Ectodermal cell (in vitro differentiated cells): Measurements from ENCODE around the gene MDK.

ENCODE experiments used
- H3K27ac ChIP-seq: 2 replicates; pipeline ENCODE4 v1.7.0; 2013; ENCODE audit warnings: mild to moderate bottlenecking, low read depth, low read length; ENCODE audit not compliant: insufficient read depth, poor library complexity, severe bottlenecking
- H3K27me3 ChIP-seq: 2 replicates; pipeline ENCODE4 v1.7.0; 2013; ENCODE audit warnings: mild to moderate bottlenecking, low read length; ENCODE audit not compliant: insufficient read depth, control insufficient read depth, poor library complexity, severe bottlenecking
- H3K36me3 ChIP-seq: one replicate; pipeline ENCODE4 v1.7.0; 2013; ENCODE audit warnings: low read length; ENCODE audit not compliant: control insufficient read depth, insufficient read depth
- H3K4me1 ChIP-seq: one replicate; pipeline ENCODE4 v1.7.0; 2013; ENCODE audit warnings: low read length; ENCODE audit not compliant: control insufficient read depth, insufficient read depth
- H3K4me3 ChIP-seq: 2 replicates; pipeline ENCODE4 v1.7.0; 2013; ENCODE audit warnings: low read depth, low read length, control low read depth; ENCODE audit not compliant: insufficient read depth
- H3K9me3 ChIP-seq: 2 replicates; pipeline ENCODE4 v1.7.0; 2013; ENCODE audit warnings: mild to moderate bottlenecking, low read length, moderate library complexity; ENCODE audit not compliant: control insufficient read depth
- WGBS, 2 experiments: methylation state at CpG; one replicate each; pipeline ENCODE4 v1.1.7; 2013; ENCODE audit warnings: missing lambda C conversion rate in 2 of 2; 5-methylcytosine and 5-hydroxymethylcytosine counted together

MDK gene

DNA sequence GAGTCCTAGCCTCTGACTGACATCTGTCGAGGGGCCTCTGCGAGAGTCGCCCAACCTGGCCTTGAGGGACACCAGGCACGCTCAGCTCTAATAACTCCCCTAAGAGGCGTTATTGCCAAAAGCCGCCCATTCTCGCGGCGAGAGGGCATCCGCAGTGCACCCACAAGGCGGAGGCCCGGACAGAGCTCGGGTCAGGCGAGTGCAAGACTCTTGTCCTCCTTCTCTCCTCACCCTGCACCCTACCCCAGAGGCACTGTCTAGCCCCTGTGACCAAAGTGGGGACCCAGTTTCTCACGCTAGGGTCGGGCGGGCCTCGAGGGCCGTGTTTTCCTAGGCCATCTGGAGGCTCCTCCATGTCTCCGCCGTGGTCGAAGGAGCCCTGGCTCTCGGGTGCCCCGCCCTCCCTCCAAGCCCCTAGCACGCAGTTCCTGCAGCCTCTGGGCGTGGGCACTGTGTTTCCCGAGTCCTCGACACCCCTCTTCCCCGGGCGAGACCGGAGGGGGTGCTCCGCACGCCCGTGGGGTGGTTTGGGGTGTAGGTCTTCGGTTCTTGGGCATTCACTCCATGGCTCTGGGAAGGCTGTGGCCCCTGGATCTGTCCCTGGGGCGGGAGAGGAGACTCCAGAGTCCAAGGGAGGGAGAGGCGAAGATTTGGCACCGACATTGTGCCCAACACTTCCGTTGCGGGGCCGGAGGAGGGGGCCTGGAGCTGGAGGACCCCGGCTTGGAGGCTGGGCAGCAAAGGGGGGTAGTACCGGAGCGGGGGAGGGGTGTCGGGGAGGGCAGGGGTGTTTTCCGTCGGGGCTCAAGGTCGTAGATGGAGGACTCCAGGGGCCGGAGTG lies 9.1 kb downstream of the MDK start:
- WGBS, 2 experiments, result 11 to 12% methylated on average over 49 of the region's 49 CpGs
- H3K4me3 ChIP-seq, result peak overlapping the region; percentile 31
- peaks cover 74% of the 10 kb centered on the region for H3K27me3 ChIP-seq
- H3K27ac ChIP-seq, result no peak overlapping the region
- peaks cover 37% of the 10 kb centered on the region for H3K4me1 ChIP-seq
- H3K36me3 ChIP-seq, result no peaks in the 10 kb centered on the region
- no peaks in the 10 kb centered on the region for H3K9me3 ChIP-seq

DNA sequence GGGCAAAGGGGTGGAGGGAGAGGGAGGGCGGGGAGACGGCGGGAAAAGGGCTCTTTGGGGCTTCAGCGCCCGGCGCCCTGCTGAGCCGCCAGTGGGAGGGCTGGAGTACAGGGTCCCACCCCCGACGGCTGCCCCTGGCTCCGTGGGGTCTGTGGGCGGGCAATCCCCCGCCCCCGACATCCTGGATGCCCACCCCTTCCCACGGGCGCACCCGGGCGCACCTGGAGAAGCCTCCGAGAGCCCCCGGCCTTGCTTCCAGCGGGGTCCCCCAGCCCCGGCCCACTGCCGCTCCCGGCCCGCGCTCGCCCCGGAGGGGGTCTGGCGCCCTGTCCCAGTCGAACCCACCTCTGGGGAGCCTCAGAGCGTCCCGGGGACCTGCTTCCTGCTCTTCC lies 9.7 kb downstream of the MDK start:
- Histone ChIP-seq H3K27me3 (peaks cover 74% of the 10 kb centered on the region), H3K4me1 (peaks cover 37% of the 10 kb centered on the region), H3K4me3 (peak overlapping the region; percentile 54), H3K27ac (no peak overlapping the region), H3K9me3 (no peaks in the 10 kb centered on the region), H3K36me3 (peaks cover 6% of the 10 kb centered on the region)
- WGBS, 2 experiments, result 6 to 7% methylated on average over 31 of the region's 31 CpGs

DNA sequence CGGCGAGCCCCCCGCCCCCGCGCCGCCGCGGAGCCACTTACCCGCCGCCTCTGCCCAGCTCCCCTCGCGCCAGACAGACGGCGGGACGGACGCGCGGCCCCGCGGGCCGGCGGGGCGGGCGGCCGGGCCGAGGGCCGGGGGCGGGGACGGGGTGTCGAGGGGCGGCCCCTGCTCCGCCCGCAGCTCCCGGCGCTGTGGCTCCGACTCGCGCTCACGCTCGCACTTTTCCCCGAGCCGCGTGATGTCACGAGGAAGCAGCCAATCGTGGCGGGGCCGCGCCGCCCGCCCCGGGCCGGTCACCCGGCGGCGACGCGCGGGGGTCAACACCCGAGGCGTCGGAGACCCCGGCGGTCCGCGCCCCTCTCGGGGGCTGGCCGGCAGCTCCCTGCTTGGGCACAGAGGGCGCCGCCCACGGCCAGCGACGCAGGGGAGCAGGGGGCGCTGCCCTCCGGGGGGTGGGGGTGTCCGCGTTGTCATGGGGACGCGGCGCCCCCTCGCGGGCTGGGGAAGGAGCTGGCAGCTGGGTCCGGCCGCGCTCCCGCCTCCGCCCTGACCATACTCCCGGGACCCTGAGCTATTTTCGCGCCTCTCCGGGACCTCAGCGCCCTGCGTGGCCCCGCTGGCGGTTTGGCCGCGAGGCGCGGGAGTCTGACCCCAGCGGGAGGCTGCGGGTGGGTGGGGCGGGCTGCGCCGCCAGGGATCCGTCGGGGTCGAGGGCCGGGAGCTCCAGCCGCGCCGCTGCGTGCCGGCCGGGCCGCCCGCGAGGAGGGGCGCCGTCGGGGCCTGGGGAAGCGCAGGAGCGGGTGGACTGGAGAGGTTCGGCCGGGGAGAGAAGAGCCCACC lies 10.3 kb downstream of the MDK start, which contains the start of gene CHRM4:
TSS of gene CHRM4 (minus strand) at position 199 of the 843 bp plus-strand sequence. CDS start 5,219 bp downstream, outside the sequence.
- H3K27me3 ChIP-seq, result peaks cover 69% of the 10 kb centered on the region
- H3K36me3 ChIP-seq, result peaks cover 11% of the 10 kb centered on the region
- no peaks in the 10 kb centered on the region for H3K9me3 ChIP-seq
- peaks cover 37% of the 10 kb centered on the region for H3K4me1 ChIP-seq
- H3K4me3 ChIP-seq, result peak within 1 kb of the TSS; percentile 54
- H3K27ac ChIP-seq, result no peak within 1 kb of the TSS
- 1% methylated on average over 123 of the region's 123 CpGs for WGBS, 2 experiments

DNA sequence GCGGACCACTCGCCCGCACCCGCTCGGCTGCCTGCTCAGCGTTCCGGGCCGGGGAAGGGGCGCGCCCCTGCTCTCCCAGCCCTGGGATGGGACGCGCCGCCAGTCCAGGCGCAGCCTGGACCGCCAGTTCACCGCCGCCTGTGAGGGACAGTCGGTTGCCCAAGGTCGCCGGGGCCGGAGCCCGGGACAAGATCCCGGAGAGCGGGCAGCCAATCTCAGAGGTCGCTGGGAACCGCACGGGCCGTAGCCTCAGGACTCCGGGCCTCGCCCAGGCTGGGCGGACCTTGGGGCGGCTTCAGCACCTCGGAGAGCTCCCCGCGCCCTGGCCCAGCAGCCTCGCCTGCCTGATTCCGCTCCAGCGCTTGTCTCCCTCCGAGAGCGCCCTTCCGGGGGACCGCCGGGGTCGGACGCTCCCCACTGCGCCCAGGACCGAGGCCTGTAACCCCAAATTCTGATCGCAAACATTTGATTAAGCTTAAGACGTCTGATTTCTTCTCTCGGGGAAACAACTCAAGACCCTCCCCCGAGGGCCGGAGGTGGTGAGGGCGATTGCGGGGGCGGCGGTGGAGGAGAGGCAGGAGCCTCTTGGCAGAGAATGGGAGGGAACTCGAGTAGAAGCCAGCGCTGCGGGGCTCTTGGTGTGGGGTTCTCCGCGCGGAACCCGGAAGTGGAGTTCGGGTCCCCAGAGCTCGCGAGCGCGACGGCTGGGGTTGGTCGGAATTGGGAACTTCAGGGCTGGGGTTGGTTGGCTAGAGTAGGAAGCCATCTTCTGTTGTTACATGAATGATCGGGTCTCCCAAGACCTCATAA lies 11.2 kb downstream of the MDK start:
- peaks cover 60% of the 10 kb centered on the region for H3K27me3 ChIP-seq
- H3K4me1 ChIP-seq, result peaks cover 34% of the 10 kb centered on the region
- no peaks in the 10 kb centered on the region for H3K9me3 ChIP-seq
- peaks cover 11% of the 10 kb centered on the region for H3K36me3 ChIP-seq
- WGBS, 2 experiments, result 2% methylated on average over 71 of the region's 71 CpGs
- H3K4me3 ChIP-seq, result peak overlapping the region; percentile 54
- no peak overlapping the region for H3K27ac ChIP-seq

DNA sequence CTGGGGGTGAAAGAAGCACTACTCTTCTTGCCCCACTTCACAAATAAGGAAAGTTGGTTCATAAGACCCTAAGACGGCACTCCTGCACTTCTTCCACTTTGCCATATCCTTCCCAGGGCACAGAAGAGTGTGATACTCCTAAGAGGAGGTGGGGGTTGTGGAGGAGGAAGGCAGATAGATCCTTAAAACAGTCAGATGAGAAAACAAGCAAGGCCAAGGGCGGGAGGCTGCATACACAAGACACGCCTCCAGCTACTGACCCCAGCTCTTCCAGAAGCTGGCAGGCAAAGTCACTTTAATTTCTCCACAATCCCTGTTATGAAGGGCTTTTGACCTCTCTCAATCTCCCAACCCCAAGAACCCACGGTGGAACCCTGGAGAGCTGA lies 11.8 kb downstream of the MDK start:
- no peaks in the 10 kb centered on the region for H3K9me3 ChIP-seq
- H3K4me3 ChIP-seq, result peak overlapping the region; percentile 54
- H3K36me3 ChIP-seq, result peaks cover 11% of the 10 kb centered on the region
- H3K27me3 ChIP-seq, result peaks cover 54% of the 10 kb centered on the region
- 65 to 69% methylated on average over 4 of the region's 4 CpGs for WGBS, 2 experiments
- H3K27ac ChIP-seq, result no peak overlapping the region
- peaks cover 28% of the 10 kb centered on the region for H3K4me1 ChIP-seq

DNA sequence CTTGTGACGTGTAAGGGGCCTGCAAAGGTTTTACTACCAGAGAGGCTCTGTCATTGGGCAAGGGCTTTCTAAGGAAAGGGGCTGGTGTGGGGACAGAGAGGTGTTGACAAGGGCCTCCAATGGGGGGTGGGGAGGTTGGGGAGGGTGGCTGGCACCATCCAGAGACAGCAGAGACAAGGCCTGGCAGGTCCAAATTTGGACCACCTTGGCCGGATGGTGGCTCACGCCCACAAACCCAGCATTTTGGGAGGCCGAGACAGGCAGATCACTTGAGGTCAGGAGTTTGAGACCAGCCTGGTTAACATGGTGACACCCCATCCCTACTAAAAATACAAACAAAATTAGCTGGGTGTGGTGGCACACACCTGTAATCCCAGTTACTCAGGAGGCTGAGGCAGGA lies 12.3 kb downstream of the MDK start:
- Histone ChIP-seq H3K4me1 (peaks cover 22% of the 10 kb centered on the region), H3K27me3 (peaks cover 49% of the 10 kb centered on the region), H3K27ac (no peak overlapping the region), H3K36me3 (peaks cover 11% of the 10 kb centered on the region), H3K9me3 (no peaks in the 10 kb centered on the region), H3K4me3 (no peak overlapping the region)
- 90 to 94% methylated on average over 4 of the region's 4 CpGs for WGBS, 2 experiments

DNA sequence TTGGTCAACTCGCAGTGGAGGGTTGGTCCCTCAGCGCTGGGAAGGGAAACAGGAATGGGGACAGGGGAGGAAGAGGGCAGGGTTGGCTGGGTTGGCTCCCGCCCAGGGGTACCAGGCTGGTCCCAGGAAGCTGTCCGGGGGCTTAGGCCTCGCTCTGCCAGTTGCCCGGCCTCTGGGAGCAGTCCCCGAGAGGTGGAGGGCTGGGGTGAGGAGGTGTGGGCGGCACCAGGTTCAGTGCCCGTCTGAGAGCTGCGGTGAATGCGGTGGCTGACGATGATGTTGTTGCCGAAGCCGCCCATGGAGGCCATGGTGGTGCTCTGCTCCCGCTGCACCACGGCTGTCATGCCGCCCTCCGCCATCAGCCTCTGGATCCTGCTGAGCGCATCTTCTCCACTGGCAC lies 16.1 kb downstream of the MDK start:
- H3K9me3 ChIP-seq, result no peaks in the 10 kb centered on the region
- 96% methylated on average over 19 of the region's 19 CpGs for WGBS, 2 experiments
- no peak overlapping the region for H3K4me3 ChIP-seq
- H3K27ac ChIP-seq, result no peak overlapping the region
- H3K4me1 ChIP-seq, result no peaks in the 10 kb centered on the region
- H3K36me3 ChIP-seq, result peaks cover 11% of the 10 kb centered on the region
- H3K27me3 ChIP-seq, result peaks cover 12% of the 10 kb centered on the region

DNA sequence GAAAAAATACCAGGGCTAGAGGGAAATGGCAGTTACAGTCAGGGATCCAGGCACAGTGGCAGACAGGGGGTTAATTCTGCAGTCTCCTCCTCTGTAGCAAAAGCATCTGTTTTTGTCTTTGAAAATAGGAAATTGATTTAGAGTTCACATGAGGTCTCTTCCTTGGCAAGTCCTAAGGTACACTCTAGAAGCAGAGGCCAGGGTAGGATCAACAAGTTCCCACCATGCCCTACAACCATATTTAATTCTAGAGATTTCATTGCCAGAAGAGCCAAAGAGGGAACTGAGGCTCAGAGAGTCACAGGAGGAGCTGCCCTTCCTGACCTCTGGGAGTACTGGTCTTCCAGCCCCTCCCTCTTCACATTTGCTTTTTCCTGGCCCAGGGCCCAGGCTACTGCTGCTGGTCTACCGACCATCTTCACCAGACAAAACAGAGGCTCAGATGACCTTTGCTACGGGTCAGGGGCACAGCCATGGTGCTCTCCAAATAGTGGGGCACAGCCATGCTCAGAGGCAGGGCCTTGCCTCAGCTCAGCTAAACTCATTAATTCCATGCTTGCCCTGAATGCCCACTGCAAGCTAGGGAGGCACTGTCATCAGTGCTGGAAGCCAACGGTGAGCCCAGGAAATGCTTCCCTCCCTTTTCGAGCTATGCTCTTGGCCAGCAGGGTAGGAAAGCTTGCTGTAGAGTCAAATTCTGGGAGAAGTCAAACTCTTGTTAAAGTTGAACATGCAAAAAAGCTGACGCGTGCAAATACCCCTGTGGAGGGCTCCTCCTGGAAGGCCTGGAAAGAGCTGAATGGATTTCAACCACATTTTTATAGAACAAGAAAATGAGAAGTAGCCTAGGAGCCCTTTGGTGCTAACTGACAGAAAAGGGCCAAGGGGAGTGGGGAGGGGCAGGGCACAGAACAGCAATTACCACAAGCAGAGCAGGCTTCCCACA lies 21.8 kb downstream of the MDK start:
- 92 to 96% methylated on average over 6 of the region's 6 CpGs for WGBS, 2 experiments
- no peak overlapping the region for H3K27ac ChIP-seq

DNA sequence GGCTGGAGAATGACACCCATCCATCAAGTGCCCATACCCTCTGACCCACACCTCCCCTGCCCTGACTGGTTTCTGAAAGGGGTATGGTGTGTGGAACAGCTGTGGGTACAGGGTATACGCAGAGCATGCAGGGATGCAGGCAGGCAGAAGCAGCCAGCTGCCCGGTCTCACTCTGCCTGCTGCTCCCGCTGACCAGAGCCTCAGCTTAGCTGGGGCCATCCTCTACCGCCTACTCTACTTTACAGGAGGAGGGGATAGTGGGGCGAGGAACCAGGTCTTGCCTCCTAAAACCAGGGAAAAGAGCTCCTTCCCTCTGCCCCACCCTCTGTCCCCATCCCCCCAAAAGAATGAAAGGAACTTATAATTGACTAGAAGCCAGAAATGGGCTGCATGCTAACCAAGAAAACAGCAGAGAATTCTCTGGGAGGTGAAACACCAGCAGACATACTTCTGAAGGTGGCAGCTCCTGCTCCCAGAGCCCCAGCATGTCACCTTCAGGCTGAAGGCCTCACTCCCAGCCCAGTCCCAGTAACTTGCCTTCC lies 23.1 kb downstream of the MDK start:
- Histone ChIP-seq H3K27ac (no peak overlapping the region), H3K27me3 (no peaks in the 10 kb centered on the region)
- WGBS, 2 experiments, result 90 to 91% methylated on average over 5 of the region's 5 CpGs

More for the DNA sequence above, 21.8 kb downstream of the MDK start:
- Histone ChIP-seq H3K4me1 (no peaks in the 10 kb centered on the region), H3K9me3 (no peaks in the 10 kb centered on the region), H3K36me3 (no peaks in the 10 kb centered on the region), H3K4me3 (no peak overlapping the region), H3K27me3 (no peaks in the 10 kb centered on the region)

More for the DNA sequence above, 23.1 kb downstream of the MDK start:
- H3K9me3 ChIP-seq, result no peaks in the 10 kb centered on the region
- H3K4me3 ChIP-seq, result no peak overlapping the region
- peaks cover 4% of the 10 kb centered on the region for H3K36me3 ChIP-seq
- no peaks in the 10 kb centered on the region for H3K4me1 ChIP-seq
